Hippocampal formation (tissue), 2 donors: ENCODE results near the gene RBM42.
A peak's percentile ranks its signal among the peaks of the same experiment; 100 is the strongest.
"Not testable (repeated sequence)": the region's sequence is repeated elsewhere in the genome, so short reads cannot be mapped to it uniquely, and the experiment has no call there.

Experiments used
- DNase-seq, 2 donors: peaks; one replicate each; lab custom pipeline; 2025; lab: John Stamatoyannopoulos, UW

The RBM42 gene

GRCh38 chr19:35628565-35629331, at the start of gene RBM42:
Gene RBM42, plus strand, starts transcription at chr19:35629036. Its CDS starts 118 bp downstream, at chr19:35629154.
- DNase-seq = peak; percentile 95 to 96

GRCh38 chr19:35582760-35583159, 46.1 kb upstream of the RBM42 start:
- no peak for DNase-seq

- DNase-seq = no peak
These were observed 43.0 kb upstream of the RBM42 start, which contains the start of gene PMIS2 for GRCh38 chr19:35585848-35586247. Gene PMIS2, plus strand, starts transcription at chr19:35586173. Its CDS starts 87 bp downstream, at chr19:35586260.

GRCh38 chr19:35587321-35587720, 41.5 kb upstream of the RBM42 start:
- DNase-seq = no peak

GRCh38 chr19:35590875-35591274, 38.0 kb upstream of the RBM42 start:
- no peak for DNase-seq

- peak in 1 of 2 donors; percentile 3 for DNase-seq
These were observed 36.6 kb upstream of the RBM42 start for GRCh38 chr19:35592226-35592625.

- not testable (repeated sequence) for DNase-seq
These were observed 33.8 kb upstream of the RBM42 start for GRCh38 chr19:35595026-35595425.

GRCh38 chr19:35595928-35596327, 32.9 kb upstream of the RBM42 start:
- no peak for DNase-seq

- DNase-seq = no peak
These were observed 32.4 kb upstream of the RBM42 start for GRCh38 chr19:35596366-35596999.

- no peak for DNase-seq
These were observed 26.9 kb upstream of the RBM42 start for GRCh38 chr19:35601971-35602370.

- not testable (repeated sequence) for DNase-seq
These were observed 24.4 kb upstream of the RBM42 start for GRCh38 chr19:35604436-35604835.

- DNase-seq = not testable (repeated sequence)
These were observed 21.7 kb upstream of the RBM42 start for GRCh38 chr19:35607170-35607569.

GRCh38 chr19:35607661-35608060, 21.2 kb upstream of the RBM42 start:
- DNase-seq = no peak

- DNase-seq = no peak
These were observed 20.6 kb upstream of the RBM42 start for GRCh38 chr19:35608251-35608650.

- no peak for DNase-seq
These were observed 18.9 kb upstream of the RBM42 start for GRCh38 chr19:35609851-35610353.

GRCh38 chr19:35612224-35612558, 16.6 kb upstream of the RBM42 start:
- no peak for DNase-seq

GRCh38 chr19:35612559-35613321, 16.1 kb upstream of the RBM42 start, which contains the start of gene HAUS5:
Gene HAUS5, plus strand, starts transcription at chr19:35612735. Its CDS starts 60 bp downstream, at chr19:35612795.
- peak; percentile 68 to 80 for DNase-seq

- no peak for DNase-seq
These were observed 15.3 kb upstream of the RBM42 start for GRCh38 chr19:35613574-35613973.

GRCh38 chr19:35615036-35615435, 13.8 kb upstream of the RBM42 start:
- DNase-seq = no peak

- no peak for DNase-seq
These were observed 10.0 kb upstream of the RBM42 start for GRCh38 chr19:35618857-35619256.

- DNase-seq = no peak
These were observed 9.4 kb upstream of the RBM42 start for GRCh38 chr19:35619290-35619923.

GRCh38 chr19:35620001-35620400, 8.8 kb upstream of the RBM42 start:
- no peak for DNase-seq
